Panc1 (cell line): ENCODE measurements around the gene HSBP1L1.

Experiments used
- CTCF ChIP-seq: fragments of 450-650 bp; IDR thresholded peaks from 2 replicates; pipeline ENCODE4 v1.5.1; 2017; ENCODE audit warnings: mild to moderate bottlenecking
- SIN3A ChIP-seq: IDR thresholded peaks from 2 replicates; pipeline ENCODE4 v1.6.1; 2012; ENCODE audit warnings: low read depth, mild to moderate bottlenecking, low read length, moderate library complexity, borderline replicate concordance; ENCODE audit not compliant: insufficient read depth
- TCF7L2 ChIP-seq: IDR thresholded peaks from 2 replicates; pipeline ENCODE4 v1.6.1; 2011; ENCODE audit warnings: mild to moderate bottlenecking, low read depth, low read length, inconsistent platforms

GRCh38 chr18:79935499-79935898 is 28.9 kb upstream of the HSBP1L1 start:
- TF ChIP-seq CTCF, result no peak
- no peak for TF ChIP-seq SIN3A
- no peak for TF ChIP-seq TCF7L2
